ENCODE data around the gene EGFR. TPM values are rescaled to one million over a fixed set of nuclear protein-coding genes. Genes with fewer than 3 reads are reported as not detected.

The EGFR gene
- total RNA-seq, 4 donors from 2014 or later, result 36.4 to 73.6 (median 38.7) TPM

- Histone ChIP-seq H3K27me3 (no peaks in the 10 kb centered on the region), H3K36me3 (no peaks in the 10 kb centered on the region), H3K27ac (peak overlapping the region; percentile 53 to 57), H3K4me1 (no peaks in the 10 kb centered on the region), H3K9me3 (no peaks in the 10 kb centered on the region), H3K4me3 (no peak overlapping the region)
- TF ChIP-seq CTCF (IDR thresholded peaks at IDR 0.05) (no peak), POLR2A (IDR thresholded peaks at IDR 0.05) (no peak)
- intact Hi-C loops (cut with DNase I; ENCODE audit: low total_unique reads), result no loop called here
- DNase-seq, result peak; percentile 56 to 62
These were observed 81.9 kb downstream of the EGFR start for GRCh38 chr7:55100544-55101327.

GRCh38 chr7:55101359-55101758, 82.5 kb downstream of the EGFR start:
- DNase-seq, result no peak
- Histone ChIP-seq H3K36me3 (no peaks in the 10 kb centered on the region), H3K27me3 (no peaks in the 10 kb centered on the region), H3K9me3 (no peaks in the 10 kb centered on the region), H3K4me3 (no peak overlapping the region), H3K4me1 (no peaks in the 10 kb centered on the region), H3K27ac (peak overlapping the region; percentile 53 to 57)
- no peak for TF ChIP-seq POLR2A (IDR thresholded peaks at IDR 0.05)
- no peak for TF ChIP-seq CTCF (IDR thresholded peaks at IDR 0.05)
- intact Hi-C loops (cut with DNase I; ENCODE audit: low total_unique reads), result no loop called here

GRCh38 chr7:55104123-55104522, 85.3 kb downstream of the EGFR start:
- intact Hi-C loops (cut with DNase I; ENCODE audit: low total_unique reads), result no loop called here
- TF ChIP-seq POLR2A (IDR thresholded peaks at IDR 0.05) (no peak), CTCF (IDR thresholded peaks at IDR 0.05) (no peak)
- DNase-seq, result no peak
- Histone ChIP-seq H3K27ac (no peak overlapping the region), H3K4me1 (no peaks in the 10 kb centered on the region), H3K27me3 (no peaks in the 10 kb centered on the region), H3K9me3 (no peaks in the 10 kb centered on the region), H3K4me3 (no peak overlapping the region), H3K36me3 (no peaks in the 10 kb centered on the region)

- no peaks in the 10 kb centered on the region for H3K4me1 ChIP-seq
These were observed 86.1 kb downstream of the EGFR start for GRCh38 chr7:55104712-55105433.

More at GRCh38 chr7:55104712-55105433, 86.1 kb downstream of the EGFR start:
- Histone ChIP-seq H3K36me3 (no peaks in the 10 kb centered on the region), H3K27ac (no peak overlapping the region), H3K4me3 (no peak overlapping the region), H3K27me3 (no peaks in the 10 kb centered on the region), H3K9me3 (no peaks in the 10 kb centered on the region)
- intact Hi-C loops (cut with DNase I; ENCODE audit: low total_unique reads), result no loop called here
- no peak for DNase-seq
- TF ChIP-seq POLR2A (IDR thresholded peaks at IDR 0.05), result no peak
- no peak for TF ChIP-seq CTCF (IDR thresholded peaks at IDR 0.05)

Measured in uterus (tissue), 4 donors.